GM19395 (cell line): ENCODE results near the gene SPDEF.

Experiments used
- ATAC-seq: cut with Tn5 transposase; IDR thresholded peaks from one replicate; pipeline ENCODE4 v1.9.1; 2021; ENCODE audit warnings: mild to moderate bottlenecking, moderate library complexity; ENCODE audit not compliant: unreplicated experiment

Gene SPDEF

DNA sequence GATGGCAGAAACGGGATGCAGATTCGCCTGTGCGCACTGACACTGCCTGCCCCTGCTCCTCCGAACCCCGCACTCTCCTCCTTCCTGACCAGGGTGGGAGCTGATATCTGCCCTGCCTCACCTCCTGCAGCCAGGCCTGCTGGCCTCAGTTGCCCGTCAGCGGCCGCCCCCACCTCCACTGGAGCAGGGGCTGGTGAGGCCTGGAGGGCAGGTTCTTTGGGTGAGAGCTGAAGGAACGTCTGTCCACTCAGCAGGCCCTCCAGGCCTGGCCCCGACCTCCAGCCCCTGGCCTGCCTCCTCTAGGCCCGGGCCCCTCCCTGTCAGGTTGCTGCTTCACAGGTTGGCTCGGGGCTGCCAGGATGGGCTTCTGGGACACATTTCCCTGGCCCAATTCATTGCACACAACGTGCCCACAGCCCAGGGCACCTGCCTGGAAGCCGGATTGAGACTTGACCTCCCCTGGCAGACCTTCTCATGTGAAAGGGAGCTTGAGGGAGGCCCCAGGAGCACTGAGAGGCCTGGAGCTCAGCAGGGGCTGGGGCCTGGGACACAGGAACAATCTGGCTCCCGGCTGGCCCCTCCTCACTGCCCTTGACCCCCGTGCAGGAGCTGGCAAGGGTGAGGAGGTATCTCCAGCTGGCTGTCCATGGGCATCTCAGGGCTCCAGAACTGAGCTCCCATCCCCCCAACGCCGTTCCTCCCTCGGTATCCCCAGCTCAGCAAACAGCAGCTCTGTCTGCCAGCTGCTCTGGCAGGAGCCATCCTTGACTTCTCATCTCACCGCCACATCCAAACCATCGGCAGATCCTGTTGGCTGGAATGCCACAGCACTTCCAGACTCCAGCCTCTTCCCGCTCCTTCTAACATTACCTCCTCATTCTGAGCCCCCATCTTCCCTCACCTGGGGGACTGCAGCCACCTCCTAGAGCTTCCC is 39.5 kb downstream of the SPDEF start:
- ATAC-seq, result no peak

GRCh38 chr6:34515473-34516387 is 40.4 kb downstream of the SPDEF start:
- ATAC-seq, result no peak

DNA sequence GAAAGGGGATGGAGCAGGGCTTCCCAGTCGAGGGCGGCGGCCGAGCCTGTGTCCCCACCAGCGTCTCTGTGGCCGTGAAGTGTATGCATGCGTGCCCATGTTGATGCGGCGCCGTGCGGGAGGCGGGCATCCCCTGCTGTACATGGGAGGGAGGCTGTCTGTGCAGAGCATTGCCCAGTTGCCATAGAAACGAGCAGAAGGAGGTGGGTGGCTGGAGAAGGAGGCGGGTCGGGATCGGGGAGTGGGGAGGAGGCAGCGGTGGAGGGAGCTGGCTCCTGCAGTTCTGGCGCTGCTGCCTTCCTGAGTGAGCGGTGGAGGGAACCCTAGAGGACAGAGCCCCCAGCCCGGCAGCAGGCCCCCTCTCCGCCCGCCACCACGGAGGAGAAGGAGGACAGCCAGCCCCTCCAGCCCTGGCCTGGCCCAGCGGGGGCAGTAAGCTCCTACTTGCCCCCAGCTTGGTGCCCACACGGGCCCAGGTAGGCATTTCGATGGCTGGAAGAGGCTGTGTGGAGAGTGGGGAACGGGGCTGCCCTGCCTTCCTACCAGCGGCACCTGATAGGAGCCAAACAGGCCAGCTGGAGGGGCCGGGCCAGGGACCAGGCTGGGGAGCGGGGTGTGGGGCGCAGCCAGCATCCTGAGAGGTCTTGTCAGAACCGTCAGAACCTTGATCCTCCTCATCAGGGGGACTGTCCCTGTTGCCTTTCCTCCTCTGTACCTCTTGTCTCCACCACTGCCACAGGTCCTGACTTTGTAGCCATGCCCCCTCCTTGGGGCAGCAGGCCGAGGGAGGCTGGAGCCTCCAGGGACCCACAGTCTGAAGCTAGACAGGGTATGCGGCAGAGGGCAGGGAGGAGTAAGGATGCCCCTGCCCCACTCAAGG is 41.3 kb downstream of the SPDEF start:
- ATAC-seq, result no peak

- ATAC-seq, result no peak
These were observed 42.0 kb downstream of the SPDEF start for GRCh38 chr6:34514112-34514511.

DNA sequence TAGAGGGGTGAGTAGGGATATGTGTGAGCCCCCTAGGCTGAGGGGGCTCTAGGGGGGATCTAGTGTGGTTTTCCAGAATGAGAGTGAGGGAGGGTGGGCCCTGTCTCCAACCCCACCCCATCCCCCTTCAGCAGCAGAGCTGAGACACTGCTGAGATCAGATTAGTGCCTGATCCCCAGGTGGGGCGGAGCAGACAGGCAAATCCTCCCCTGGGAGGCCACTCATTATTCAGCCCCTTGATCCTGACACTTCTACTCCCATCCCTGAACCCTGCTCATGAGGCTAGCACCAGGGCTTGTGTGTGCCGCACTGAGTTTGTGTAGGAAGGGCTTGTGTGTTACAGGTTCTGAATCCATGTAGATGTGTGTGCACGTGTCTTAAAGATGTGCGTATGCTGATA is 42.5 kb downstream of the SPDEF start:
- ATAC-seq, result no peak

DNA sequence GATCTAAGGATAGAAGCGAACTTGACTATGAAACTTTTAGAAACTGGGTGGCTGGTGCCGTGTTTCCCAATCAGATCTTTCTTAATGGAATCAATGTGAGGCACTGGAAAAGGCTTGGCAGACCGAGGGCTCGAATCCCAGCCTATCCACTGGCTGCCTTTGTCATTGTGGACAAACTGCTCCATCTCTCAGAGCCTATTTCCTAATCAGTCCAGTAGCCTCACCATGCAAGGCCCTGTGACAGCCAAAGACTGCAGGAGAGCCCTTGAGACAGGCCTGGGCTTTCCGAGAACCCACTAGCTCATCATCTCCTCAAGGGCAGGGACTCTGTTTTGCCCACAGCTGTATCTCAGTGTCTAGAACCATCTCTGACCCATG is 43.4 kb downstream of the SPDEF start:
- ATAC-seq, result no peak

DNA sequence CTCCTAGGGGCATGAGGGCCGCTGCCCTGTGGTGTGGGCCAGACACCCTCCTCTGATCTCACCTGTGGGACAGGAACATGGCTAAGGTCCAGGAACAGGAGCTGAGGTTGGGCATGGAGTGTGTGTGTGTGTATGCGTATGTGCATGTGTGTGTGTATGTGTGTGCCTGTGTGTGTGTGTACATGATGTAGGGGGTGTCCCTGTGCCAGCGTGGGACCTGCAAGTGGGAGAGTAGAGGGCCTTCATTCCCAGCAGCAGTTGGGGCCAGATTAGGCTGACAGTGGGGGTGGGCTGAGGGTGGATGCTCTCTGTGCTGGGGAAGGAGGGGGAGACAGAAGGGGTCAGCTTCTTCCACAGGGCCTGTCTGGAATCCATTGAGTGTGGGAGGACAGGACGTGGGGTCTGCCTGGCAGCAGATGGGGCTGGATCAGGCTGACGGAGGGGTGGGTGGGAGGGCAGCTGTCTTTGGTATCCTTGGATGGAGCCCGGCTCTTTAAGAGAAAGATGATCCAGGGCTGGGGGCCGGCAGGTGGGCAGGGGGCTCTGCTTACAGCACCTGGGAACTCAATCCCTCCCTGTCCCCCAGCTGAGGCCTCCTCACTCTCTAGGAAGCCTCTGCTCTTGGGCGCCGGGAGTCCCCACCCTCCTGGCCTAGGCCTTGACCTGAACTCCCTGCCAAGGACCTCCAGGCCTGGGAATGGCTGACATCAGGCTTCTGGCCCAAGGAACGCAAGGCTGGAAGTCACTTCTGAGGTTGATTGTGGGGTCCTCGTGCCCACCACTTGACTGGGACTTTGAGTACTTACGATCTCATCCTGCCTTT is 44.0 kb downstream of the SPDEF start:
- no peak for ATAC-seq

GRCh38 chr6:34511214-34511914 is 44.8 kb downstream of the SPDEF start:
- no peak for ATAC-seq

DNA sequence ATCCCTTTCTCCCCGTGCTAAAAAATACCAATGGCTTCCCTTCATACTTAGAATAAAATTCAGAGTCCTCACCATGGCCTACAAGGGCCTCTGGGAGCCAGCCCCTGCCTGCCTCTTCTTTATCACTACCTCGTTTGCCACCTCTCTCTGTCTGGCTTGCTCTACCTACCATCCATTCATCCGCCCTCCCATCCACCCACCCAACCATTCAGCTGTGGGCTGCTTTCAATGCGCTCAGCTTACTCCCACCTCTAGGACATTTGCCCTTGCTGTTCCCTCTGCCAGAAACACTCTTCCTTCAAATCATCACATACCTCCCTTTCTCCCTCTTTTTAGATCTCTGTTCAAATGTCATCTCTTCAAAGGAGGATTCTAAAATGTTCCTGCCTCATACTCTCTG is 45.8 kb downstream of the SPDEF start:
- no peak for ATAC-seq

GRCh38 chr6:34509782-34510181 is 46.3 kb downstream of the SPDEF start:
- no peak for ATAC-seq

- ATAC-seq, result no peak
These were observed 47.7 kb downstream of the SPDEF start for GRCh38 chr6:34508425-34508824.

DNA sequence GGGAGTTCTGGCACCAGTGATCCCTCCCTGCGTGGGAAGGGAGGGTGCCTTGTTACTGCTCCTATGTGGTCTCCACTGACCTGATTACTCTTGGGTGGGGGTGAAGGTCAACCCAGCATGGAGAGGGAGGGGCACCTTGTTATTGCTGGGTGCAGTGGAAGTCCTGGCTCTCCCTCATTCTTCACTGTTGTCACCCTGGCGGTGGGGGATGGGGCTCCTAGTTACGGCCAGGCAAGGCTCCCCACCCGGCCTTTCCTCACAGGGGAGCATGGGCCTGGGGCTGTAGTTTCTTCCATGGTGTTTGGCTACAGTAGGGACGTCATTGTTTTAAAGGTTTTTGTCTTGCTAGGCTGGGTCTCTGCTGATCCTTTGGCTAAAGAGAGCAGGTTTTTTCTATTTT is 49.4 kb downstream of the SPDEF start:
- ATAC-seq, result no peak

- no peak for ATAC-seq
These were observed 58.7 kb downstream of the SPDEF start for GRCh38 chr6:34497411-34497810.

GRCh38 chr6:34496103-34496685 is 59.9 kb downstream of the SPDEF start:
- no peak for ATAC-seq

DNA sequence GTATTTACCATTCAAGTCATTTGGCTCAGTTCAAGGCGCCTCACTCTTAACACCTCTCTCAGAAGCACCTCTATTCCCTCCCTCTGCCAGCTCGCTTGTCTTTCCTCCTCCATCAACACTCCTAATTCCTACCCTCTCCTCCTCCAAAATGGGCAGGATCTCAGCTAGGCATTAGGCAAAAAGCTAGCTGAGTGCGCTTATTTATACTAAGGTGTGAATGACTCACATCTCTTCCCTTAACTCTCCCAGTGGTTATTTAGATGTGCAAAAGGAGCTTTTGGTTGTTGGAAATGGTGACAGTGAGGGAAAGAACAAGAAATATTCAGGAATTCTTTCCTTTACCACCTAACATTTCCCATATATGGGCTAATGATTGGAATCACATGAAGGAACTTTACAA is 61.2 kb downstream of the SPDEF start:
- ATAC-seq, result no peak

- ATAC-seq, result no peak
These were observed 62.8 kb downstream of the SPDEF start for GRCh38 chr6:34493344-34493743.

DNA sequence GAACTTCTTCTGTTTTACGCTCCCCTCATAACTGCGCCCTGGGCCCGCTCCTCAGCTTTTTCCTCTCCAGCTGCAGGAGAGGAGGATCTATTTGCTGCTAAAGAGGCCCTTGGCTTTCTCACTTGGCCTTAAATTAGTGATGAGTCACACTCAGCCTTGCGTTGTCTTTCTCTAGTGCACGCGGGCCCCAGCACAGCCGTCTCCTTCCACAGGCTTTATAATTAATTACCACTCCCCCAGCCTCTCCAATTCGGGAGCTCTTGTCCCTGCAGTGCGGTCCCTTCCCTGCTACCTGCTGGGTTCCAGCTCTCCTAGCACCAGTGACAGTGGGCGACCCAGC is 65.1 kb downstream of the SPDEF start:
- no peak for ATAC-seq

DNA sequence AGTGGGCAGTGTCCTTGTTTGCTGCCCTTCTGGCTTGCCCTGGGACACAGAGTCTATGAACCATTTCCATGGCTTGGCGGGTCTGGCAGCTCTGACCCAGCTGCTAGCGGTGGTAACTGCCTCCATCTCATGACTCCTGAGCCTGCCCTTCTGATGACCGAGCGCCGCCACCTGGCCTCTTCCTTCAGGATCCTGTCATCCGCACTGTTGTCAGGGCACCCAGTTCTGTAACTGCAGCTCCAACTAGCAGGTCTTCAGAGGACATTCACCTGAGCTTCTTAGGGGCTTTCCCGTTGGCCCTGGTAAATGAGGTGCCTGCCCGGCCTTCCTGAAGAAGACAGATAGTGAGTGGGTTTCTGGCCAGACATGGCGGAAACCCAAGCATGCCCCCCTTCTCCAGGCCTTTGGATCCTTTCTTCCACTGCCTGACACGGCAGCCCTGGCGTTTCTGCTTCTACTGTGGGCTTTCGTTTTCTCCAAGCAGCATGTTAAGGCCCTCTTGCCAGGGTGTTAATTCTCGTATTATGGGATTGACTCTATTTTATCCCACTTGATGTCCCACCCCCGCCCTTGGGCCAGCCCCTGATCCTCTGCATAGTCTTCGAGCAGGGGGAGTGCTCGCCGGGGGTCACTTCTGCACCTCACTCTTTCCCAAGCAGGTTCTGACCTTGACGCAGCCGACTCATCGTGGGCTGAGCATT is 65.6 kb downstream of the SPDEF start:
- ATAC-seq, result no peak
